GM12801 (cell line): Measurements from ENCODE around the gene EDC3.

Experiments
- TF ChIP-seq, protein P1 (sequence below): IDR thresholded peaks from one replicate; pipeline ENCODE4 v1.5.1; 2011; ENCODE audit warnings: control low read depth; ENCODE audit not compliant: insufficient read length; ENCODE audit errors: extremely low read depth

EDC3 gene

DNA sequence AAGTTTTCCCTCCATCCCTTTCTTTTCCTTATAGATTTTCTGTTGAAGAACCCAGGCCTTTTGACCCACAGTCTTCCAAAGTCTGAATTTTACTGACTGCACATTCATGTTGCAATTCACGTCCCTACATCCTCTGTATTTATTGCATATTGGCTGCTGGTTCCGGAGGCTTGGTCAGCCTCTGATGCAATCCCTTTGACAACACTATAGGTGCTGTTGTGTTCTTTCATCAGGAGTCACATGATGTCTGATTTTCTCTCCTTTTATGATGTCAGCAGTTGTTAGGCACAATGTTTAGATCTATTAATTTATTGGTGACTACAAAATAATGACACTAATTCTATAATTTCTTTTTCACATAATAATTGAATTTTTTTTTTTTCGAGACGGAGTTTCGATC is 20.8 kb upstream of the EDC3 start:
- TF ChIP-seq, protein P1, sequence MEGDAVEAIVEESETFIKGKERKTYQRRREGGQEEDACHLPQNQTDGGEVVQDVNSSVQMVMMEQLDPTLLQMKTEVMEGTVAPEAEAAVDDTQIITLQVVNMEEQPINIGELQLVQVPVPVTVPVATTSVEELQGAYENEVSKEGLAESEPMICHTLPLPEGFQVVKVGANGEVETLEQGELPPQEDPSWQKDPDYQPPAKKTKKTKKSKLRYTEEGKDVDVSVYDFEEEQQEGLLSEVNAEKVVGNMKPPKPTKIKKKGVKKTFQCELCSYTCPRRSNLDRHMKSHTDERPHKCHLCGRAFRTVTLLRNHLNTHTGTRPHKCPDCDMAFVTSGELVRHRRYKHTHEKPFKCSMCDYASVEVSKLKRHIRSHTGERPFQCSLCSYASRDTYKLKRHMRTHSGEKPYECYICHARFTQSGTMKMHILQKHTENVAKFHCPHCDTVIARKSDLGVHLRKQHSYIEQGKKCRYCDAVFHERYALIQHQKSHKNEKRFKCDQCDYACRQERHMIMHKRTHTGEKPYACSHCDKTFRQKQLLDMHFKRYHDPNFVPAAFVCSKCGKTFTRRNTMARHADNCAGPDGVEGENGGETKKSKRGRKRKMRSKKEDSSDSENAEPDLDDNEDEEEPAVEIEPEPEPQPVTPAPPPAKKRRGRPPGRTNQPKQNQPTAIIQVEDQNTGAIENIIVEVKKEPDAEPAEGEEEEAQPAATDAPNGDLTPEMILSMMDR, result no peak

GRCh38 chr15:74712311-74712710 is 16.5 kb upstream of the EDC3 start:
- TF ChIP-seq, protein P1, result no peak

DNA sequence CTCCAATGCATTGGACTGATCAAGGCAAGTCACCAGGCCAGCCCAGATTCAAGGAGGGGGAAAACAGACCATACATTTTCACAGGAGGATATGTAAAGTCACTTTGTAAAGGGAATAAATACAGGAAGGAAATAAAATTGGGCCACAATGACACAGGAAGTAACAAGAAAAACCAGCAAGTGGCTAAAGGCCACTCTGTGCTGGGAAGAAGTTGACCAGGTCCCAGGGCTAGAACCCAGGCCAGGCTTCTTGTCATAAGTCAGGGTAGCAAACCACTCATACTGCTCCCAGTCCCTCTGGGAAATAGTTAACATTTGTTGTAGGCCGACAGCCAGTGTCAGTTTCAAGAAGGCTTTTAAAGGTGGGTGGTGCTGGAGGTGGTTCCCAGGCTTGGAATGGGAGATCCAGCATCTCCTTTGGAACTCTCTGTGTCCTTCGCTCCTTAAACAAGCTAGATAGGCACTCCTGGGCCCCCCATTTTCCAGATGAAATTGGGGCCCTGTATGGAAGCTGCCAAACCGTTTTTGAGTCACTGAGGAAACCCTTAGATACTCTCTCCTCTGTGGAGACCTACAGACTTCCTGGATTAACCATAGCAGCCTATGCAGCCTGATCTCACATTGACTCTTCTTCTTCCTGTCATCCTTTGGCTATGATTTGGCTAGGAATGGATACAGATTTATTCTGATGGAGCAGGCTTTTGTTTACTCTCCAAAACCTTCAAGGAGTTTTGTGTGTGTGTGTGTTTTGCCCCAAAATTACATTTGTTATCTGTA is 14.7 kb upstream of the EDC3 start:
- TF ChIP-seq, protein P1, result no peak

DNA sequence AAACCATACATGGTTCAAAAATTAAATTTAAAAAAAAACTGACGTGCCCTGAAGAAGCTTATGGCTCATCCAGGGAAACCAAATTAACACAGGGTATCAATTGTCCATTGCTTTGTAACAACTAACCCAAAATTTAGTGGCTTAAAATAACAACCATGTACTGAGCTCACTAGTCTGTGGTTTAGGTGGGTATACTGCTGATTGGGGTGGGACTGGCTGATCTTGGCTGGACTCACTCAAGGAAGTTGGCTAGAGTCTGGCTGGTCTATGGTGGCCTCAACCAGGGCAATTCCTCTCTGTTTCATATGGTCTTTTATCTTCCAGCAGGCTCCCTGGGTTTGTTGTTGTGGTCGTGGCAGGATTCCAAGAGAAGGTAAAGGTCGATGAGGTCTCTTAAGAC is 14.1 kb upstream of the EDC3 start:
- TF ChIP-seq, protein P1, result no peak

DNA sequence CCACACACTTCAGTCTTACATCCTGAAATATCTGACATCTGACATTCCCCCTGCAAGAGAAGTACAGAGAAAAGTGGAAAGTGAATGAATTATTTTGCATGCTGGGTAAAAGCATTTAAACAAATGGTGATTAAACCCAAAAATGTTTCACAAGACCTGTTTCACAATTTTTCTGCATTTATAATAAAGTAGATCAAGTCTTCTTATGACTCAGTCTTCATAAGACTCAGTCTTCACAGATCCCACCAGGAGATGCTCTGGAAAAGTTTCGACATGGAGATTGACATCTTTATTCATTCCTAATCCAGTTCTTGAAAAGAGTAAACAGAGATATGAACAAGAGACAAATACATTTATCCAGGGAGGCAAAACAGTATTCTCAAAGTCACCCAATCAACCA is 13.2 kb upstream of the EDC3 start:
- TF ChIP-seq, protein P1, result no peak

DNA sequence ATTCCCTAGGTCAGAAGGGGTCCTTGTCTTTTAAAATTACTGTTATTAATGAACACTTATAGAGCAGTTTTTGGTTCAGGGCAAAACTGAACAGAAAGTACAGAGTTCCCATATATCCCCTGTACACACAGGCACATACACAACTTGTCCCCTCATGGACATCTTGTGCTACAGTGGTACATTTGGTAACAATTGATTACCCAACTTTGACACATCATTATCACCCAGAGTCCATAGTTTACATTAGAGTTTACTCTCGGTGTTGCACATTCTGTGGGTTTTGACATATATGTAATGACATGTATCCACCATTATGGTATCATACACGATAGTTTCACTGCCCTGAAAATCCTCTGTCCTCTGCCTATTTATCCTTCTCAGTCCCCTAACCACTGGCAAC is 984 bp upstream of the EDC3 start:
- TF ChIP-seq, protein P1, result no peak

DNA sequence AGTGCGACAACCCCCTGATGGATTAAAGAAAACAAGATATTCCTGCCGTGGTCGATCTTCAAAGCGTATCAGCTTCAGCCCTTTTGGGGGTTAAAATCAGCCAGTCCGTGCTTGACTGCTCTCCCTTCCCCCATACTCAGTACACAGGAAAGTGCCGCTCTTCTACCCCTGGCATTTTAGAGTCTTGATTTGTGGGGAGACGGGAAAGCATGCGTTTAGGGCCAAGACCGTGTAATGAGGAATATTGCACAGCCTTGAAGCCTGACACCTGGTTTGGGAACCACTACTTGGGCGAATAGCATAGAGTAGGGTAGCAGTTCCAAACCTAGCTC is 540 bp upstream of the EDC3 start:
- TF ChIP-seq, protein P1, result no peak

DNA sequence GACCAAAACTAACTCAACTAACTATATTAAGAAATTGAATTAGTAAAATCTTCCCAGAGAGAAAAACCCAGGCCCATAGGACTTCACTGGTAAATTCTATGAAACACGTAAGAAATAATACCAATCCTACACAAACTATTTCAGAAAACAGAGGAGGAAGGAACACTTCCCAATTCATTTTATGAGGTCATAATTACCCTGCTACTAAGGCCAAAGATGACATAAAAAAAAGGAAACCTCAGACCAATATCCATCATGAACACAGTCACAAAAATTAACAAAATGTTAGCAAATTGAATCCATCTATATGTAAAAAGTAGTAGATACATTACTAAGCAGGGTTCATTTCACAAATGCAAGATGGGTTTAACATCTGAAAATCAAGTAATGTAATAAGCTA is 3.5 kb downstream of the EDC3 start:
- TF ChIP-seq, protein P1, result no peak
